ENCODE measurements around the gene LARGE1.

GRCh38 chr22:33600113-33600512 is 320.2 kb downstream of the LARGE1 start:
- TF ChIP-seq CTCF (conservative IDR thresholded peaks at IDR 0.05; ENCODE audit: low read length) (no peak), EZH2phosphoT487 (IDR thresholded peaks at IDR 0.05; ENCODE audit: borderline replicate concordance) (no peak)
